ENCODE results near the gene PTPRD.

- TF ChIP-seq, protein P1, sequence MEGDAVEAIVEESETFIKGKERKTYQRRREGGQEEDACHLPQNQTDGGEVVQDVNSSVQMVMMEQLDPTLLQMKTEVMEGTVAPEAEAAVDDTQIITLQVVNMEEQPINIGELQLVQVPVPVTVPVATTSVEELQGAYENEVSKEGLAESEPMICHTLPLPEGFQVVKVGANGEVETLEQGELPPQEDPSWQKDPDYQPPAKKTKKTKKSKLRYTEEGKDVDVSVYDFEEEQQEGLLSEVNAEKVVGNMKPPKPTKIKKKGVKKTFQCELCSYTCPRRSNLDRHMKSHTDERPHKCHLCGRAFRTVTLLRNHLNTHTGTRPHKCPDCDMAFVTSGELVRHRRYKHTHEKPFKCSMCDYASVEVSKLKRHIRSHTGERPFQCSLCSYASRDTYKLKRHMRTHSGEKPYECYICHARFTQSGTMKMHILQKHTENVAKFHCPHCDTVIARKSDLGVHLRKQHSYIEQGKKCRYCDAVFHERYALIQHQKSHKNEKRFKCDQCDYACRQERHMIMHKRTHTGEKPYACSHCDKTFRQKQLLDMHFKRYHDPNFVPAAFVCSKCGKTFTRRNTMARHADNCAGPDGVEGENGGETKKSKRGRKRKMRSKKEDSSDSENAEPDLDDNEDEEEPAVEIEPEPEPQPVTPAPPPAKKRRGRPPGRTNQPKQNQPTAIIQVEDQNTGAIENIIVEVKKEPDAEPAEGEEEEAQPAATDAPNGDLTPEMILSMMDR (IDR thresholded peaks at IDR 0.05), result no peak
- no peak for TF ChIP-seq TCF7L2 (IDR thresholded peaks at IDR 0.05; ENCODE audit: low read depth, low read length)
- no peak for TF ChIP-seq SIN3A (IDR thresholded peaks at IDR 0.05; ENCODE audit: borderline replicate concordance, insufficient read depth, low read depth, low read length)
Observed at GRCh38 chr9:9729082-9729481, 883.7 kb downstream of the PTPRD start.
